C4-2B (cell line): Measurements from ENCODE around the gene PDE4DIP.
"Not testable (repeated sequence)": the region's sequence is repeated elsewhere in the genome, so short reads cannot be mapped to it uniquely, and the experiment has no call there.

Experiments used
- ZFX ChIP-seq: fragments of 450-650 bp; IDR thresholded peaks from 2 replicates; pipeline ENCODE4 v1.6.1; 2017
- TF ChIP-seq, protein P1 (sequence below): fragments of 450-650 bp; conservative IDR thresholded peaks from 2 replicates; pipeline ENCODE4 v1.5.1; 2017; ENCODE audit warnings: mild to moderate bottlenecking

DNA sequence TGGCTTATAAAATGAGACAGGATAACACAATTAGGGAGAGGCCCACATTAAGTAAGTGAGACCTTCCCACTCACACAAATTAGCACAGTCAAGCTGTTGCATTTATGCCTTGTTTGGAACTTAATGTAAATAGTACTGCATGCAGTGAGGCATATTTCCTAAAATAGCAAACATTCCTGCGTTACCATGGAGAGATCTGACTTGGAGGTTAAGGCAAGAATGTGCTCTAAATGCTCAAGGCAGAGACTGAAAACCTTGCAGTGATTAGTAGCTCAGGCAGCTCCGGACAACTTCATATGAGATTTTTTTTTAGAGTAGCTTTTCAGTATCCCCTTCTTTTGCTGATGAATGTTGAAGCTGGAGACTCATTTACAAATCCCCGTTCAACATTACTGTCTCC, 98.7 kb downstream of the PDE4DIP start:
- TF ChIP-seq, protein P1, sequence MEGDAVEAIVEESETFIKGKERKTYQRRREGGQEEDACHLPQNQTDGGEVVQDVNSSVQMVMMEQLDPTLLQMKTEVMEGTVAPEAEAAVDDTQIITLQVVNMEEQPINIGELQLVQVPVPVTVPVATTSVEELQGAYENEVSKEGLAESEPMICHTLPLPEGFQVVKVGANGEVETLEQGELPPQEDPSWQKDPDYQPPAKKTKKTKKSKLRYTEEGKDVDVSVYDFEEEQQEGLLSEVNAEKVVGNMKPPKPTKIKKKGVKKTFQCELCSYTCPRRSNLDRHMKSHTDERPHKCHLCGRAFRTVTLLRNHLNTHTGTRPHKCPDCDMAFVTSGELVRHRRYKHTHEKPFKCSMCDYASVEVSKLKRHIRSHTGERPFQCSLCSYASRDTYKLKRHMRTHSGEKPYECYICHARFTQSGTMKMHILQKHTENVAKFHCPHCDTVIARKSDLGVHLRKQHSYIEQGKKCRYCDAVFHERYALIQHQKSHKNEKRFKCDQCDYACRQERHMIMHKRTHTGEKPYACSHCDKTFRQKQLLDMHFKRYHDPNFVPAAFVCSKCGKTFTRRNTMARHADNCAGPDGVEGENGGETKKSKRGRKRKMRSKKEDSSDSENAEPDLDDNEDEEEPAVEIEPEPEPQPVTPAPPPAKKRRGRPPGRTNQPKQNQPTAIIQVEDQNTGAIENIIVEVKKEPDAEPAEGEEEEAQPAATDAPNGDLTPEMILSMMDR: not testable (repeated sequence)
- not testable (repeated sequence) for TF ChIP-seq ZFX
